Neural cell (in vitro differentiated cells): ENCODE data around the gene ELANE. TPM values are rescaled to one million over a fixed set of nuclear protein-coding genes. Genes with fewer than 3 reads are reported as not detected.

Experiments used
- H2AFZ ChIP-seq: fragments of 200-600, 300-800 bp; sonication (generic), shearing (Covaris generic); 2 replicates; pipeline ENCODE4 v1.6.0; 2014; ENCODE audit warnings: low read depth, mild to moderate bottlenecking, antibody characterized with exemption, low read length, moderate library complexity
- H3F3A ChIP-seq: fragments of 200-600 bp; shearing (Covaris generic); 2 replicates; pipeline ENCODE4 v1.6.1; 2016; ENCODE audit warnings: mild to moderate bottlenecking, moderate library complexity, mixed read lengths, antibody characterized with exemption, low read length; ENCODE audit not compliant: insufficient read depth, poor library complexity, severe bottlenecking
- H3K27ac ChIP-seq: fragments of 200-600, 300-800 bp; sonication (generic), shearing (Covaris generic); 2 replicates; pipeline ENCODE4 v1.5.1; 2014; ENCODE audit warnings: mild to moderate bottlenecking, low read length, moderate library complexity
- H3K27me3 ChIP-seq: fragments of 300-800, 200-600 bp; sonication (generic), shearing (Covaris generic); 2 replicates; pipeline ENCODE4 v1.6.0; 2014; ENCODE audit warnings: mild to moderate bottlenecking, low read depth, low read length, moderate library complexity; ENCODE audit not compliant: insufficient read depth
- H3K36me3 ChIP-seq: fragments of 300-800, 200-600 bp; sonication (generic), shearing (Covaris generic); 2 replicates; pipeline ENCODE4 v1.5.1; 2014; ENCODE audit warnings: mild to moderate bottlenecking, antibody characterized with exemption, low read length, moderate library complexity; ENCODE audit not compliant: insufficient read depth
- H3K4me2 ChIP-seq: fragments of 300-800, 200-600 bp; sonication (generic), shearing (Covaris generic); 2 replicates; pipeline ENCODE4 v1.6.0; 2014; ENCODE audit warnings: mild to moderate bottlenecking, low read length
- H3K4me3 ChIP-seq: fragments of 300-800, 200-600 bp; sonication (generic), shearing (Covaris generic); 2 replicates; pipeline ENCODE4 v1.5.1; 2014; ENCODE audit warnings: mild to moderate bottlenecking, low read length, moderate library complexity
- H3K79me2 ChIP-seq: fragments of 200-600 bp; shearing (Covaris generic); replicated peaks from 2 replicates; pipeline ENCODE4 v1.6.0; 2014; ENCODE audit warnings: mild to moderate bottlenecking, low read length, moderate library complexity; ENCODE audit not compliant: insufficient read depth
- H3K9ac ChIP-seq: fragments of 300-800, 200-600 bp; sonication (generic), shearing (Covaris generic); 2 replicates; pipeline ENCODE4 v1.6.1; 2016; ENCODE audit warnings: mild to moderate bottlenecking, low read length, mixed read lengths
- H3K9me2 ChIP-seq: fragments of 200-600 bp; shearing (Covaris generic); 2 replicates; pipeline ENCODE4 v1.6.1; 2016; ENCODE audit warnings: mild to moderate bottlenecking, low read length, mixed read lengths; ENCODE audit not compliant: insufficient read depth
- H3K9me3 ChIP-seq: fragments of 200-600, 300-800 bp; sonication (generic), shearing (Covaris generic); 2 replicates; pipeline ENCODE4 v1.6.1; 2016; ENCODE audit warnings: mild to moderate bottlenecking, mixed run types, low read length, moderate library complexity, mixed read lengths
- H4K20me1 ChIP-seq: fragments of 200-600 bp; shearing (Covaris generic); 2 replicates; pipeline ENCODE4 v1.6.1; 2016; ENCODE audit warnings: mild to moderate bottlenecking, mixed run types; ENCODE audit not compliant: insufficient read depth
- EP300 ChIP-seq: fragments of 450-650 bp; conservative IDR thresholded peaks from 2 replicates; pipeline ENCODE4 v1.6.1; 2014; ENCODE audit warnings: antibody characterized with exemption, mild to moderate bottlenecking, moderate library complexity; ENCODE audit not compliant: poor library complexity, severe bottlenecking
- EZH2 ChIP-seq: fragments of 200-600, 300-800 bp; shearing (Covaris generic), sonication (generic); IDR thresholded peaks from 2 replicates; pipeline ENCODE4 v1.6.1; 2014; ENCODE audit warnings: antibody characterized with exemption, low read length, borderline replicate concordance, mild to moderate bottlenecking; ENCODE audit not compliant: insufficient read depth, poor library complexity, severe bottlenecking
- MXI1 ChIP-seq: fragments of 450-650 bp; conservative IDR thresholded peaks from 2 replicates; pipeline ENCODE4 v1.6.1; 2014; ENCODE audit warnings: antibody characterized with exemption, mild to moderate bottlenecking; ENCODE audit not compliant: poor library complexity, severe bottlenecking
- POLR2AphosphoS5 ChIP-seq: IDR thresholded peaks from 2 replicates; pipeline ENCODE4 v1.6.1; 2012
- RAD21 ChIP-seq: fragments of 450-650 bp; conservative IDR thresholded peaks from 2 replicates; pipeline ENCODE4 v1.6.1; 2014; ENCODE audit warnings: antibody characterized with exemption, mild to moderate bottlenecking, moderate library complexity
- SMC3 ChIP-seq: fragments of 450-650 bp; conservative IDR thresholded peaks from 2 replicates; pipeline ENCODE4 v1.6.1; 2014; ENCODE audit warnings: antibody characterized with exemption, mild to moderate bottlenecking, moderate library complexity; ENCODE audit not compliant: poor library complexity
- TAF1 ChIP-seq: IDR thresholded peaks from 2 replicates; pipeline ENCODE4 v1.6.1; 2012; ENCODE audit warnings: low read depth
- polyA plus RNA-seq: library from polyadenylated mRNA; depleted of rRNA; stranded (reverse); fragments of >200 nt; gene quantifications from 2 replicates; pipeline ENCODE4 v1.2.3, GENCODE V29; 2014
- TF ChIP-seq, protein P1 (sequence below): IDR thresholded peaks from 2 replicates; pipeline ENCODE4 v1.6.1; 2012; ENCODE audit warnings: borderline replicate concordance
- TF ChIP-seq, protein P2 (sequence below): fragments of 450-650 bp; IDR thresholded peaks from 2 replicates; pipeline ENCODE4 v1.5.1; 2014; ENCODE audit warnings: antibody characterized with exemption, mild to moderate bottlenecking, moderate library complexity; ENCODE audit not compliant: poor library complexity, severe bottlenecking

The ELANE gene
- polyA plus RNA-seq, 1 donor from 2014 or later, result not detected

DNA sequence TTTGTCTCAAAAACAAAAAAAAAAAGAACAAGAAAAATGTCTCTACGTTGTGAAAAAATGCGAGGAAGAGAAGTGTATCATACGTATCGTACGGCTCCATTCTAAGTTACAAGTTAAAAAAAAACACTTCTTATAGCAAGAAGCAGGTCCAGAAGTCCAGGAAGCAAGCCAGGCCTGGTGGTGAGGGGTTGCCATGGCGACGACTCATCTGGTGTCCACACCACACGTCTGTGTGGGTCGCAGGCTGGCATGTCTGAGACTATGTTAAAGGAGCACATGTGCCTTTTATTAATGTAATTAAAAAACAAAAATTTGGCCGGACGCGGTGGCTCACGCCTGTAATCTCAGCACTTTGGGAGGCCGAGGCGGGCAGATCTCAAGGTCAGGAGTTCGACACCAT, 35.0 kb downstream of the ELANE start:
- no peaks in the 10 kb centered on the region for H3K36me3 ChIP-seq
- no peak overlapping the region for H3K27ac ChIP-seq

GRCh38 chr19:887599-887998, 35.5 kb downstream of the ELANE start:
- H3K36me3 ChIP-seq, result no peaks in the 10 kb centered on the region
- no peak for TF ChIP-seq SMC3
- TF ChIP-seq EP300, result no peak
- TF ChIP-seq POLR2AphosphoS5, result no peak
- TF ChIP-seq, protein P1, sequence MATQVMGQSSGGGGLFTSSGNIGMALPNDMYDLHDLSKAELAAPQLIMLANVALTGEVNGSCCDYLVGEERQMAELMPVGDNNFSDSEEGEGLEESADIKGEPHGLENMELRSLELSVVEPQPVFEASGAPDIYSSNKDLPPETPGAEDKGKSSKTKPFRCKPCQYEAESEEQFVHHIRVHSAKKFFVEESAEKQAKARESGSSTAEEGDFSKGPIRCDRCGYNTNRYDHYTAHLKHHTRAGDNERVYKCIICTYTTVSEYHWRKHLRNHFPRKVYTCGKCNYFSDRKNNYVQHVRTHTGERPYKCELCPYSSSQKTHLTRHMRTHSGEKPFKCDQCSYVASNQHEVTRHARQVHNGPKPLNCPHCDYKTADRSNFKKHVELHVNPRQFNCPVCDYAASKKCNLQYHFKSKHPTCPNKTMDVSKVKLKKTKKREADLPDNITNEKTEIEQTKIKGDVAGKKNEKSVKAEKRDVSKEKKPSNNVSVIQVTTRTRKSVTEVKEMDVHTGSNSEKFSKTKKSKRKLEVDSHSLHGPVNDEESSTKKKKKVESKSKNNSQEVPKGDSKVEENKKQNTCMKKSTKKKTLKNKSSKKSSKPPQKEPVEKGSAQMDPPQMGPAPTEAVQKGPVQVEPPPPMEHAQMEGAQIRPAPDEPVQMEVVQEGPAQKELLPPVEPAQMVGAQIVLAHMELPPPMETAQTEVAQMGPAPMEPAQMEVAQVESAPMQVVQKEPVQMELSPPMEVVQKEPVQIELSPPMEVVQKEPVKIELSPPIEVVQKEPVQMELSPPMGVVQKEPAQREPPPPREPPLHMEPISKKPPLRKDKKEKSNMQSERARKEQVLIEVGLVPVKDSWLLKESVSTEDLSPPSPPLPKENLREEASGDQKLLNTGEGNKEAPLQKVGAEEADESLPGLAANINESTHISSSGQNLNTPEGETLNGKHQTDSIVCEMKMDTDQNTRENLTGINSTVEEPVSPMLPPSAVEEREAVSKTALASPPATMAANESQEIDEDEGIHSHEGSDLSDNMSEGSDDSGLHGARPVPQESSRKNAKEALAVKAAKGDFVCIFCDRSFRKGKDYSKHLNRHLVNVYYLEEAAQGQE, result no peak
- TF ChIP-seq, protein P2, sequence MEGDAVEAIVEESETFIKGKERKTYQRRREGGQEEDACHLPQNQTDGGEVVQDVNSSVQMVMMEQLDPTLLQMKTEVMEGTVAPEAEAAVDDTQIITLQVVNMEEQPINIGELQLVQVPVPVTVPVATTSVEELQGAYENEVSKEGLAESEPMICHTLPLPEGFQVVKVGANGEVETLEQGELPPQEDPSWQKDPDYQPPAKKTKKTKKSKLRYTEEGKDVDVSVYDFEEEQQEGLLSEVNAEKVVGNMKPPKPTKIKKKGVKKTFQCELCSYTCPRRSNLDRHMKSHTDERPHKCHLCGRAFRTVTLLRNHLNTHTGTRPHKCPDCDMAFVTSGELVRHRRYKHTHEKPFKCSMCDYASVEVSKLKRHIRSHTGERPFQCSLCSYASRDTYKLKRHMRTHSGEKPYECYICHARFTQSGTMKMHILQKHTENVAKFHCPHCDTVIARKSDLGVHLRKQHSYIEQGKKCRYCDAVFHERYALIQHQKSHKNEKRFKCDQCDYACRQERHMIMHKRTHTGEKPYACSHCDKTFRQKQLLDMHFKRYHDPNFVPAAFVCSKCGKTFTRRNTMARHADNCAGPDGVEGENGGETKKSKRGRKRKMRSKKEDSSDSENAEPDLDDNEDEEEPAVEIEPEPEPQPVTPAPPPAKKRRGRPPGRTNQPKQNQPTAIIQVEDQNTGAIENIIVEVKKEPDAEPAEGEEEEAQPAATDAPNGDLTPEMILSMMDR, result no peak
- no peak for TF ChIP-seq TAF1
- TF ChIP-seq MXI1, result no peak
- no peak for TF ChIP-seq RAD21
- no peak for TF ChIP-seq EZH2
- H3K27me3 ChIP-seq, result no peaks in the 10 kb centered on the region
- H3K9me2 ChIP-seq, result no peaks in the 10 kb centered on the region
- no peak overlapping the region for H3K4me3 ChIP-seq
- H3K9ac ChIP-seq, result no peak overlapping the region
- no peaks in the 10 kb centered on the region for H3K9me3 ChIP-seq
- no peaks in the 10 kb centered on the region for H3F3A ChIP-seq
- H4K20me1 ChIP-seq, result no peaks in the 10 kb centered on the region
- peaks cover 6% of the 10 kb centered on the region for H3K79me2 ChIP-seq
- H3K27ac ChIP-seq, result no peak overlapping the region
- H2AFZ ChIP-seq, result no peak overlapping the region
- no peak overlapping the region for H3K4me2 ChIP-seq

More for the DNA sequence above, 35.0 kb downstream of the ELANE start:
- Histone ChIP-seq H3K9ac (no peak overlapping the region), H3F3A (no peaks in the 10 kb centered on the region), H2AFZ (no peak overlapping the region), H3K9me2 (no peaks in the 10 kb centered on the region), H3K27me3 (no peaks in the 10 kb centered on the region), H3K4me2 (no peak overlapping the region), H3K79me2 (peaks cover 1% of the 10 kb centered on the region), H3K9me3 (no peaks in the 10 kb centered on the region), H4K20me1 (no peaks in the 10 kb centered on the region), H3K4me3 (no peak overlapping the region)
- TF ChIP-seq EZH2 (no peak), TAF1 (no peak), SMC3 (no peak), RAD21 (no peak), EP300 (no peak), POLR2AphosphoS5 (no peak), MXI1 (no peak)
- TF ChIP-seq, protein P2, result no peak
- TF ChIP-seq, protein P1, result no peak
